NAMALWA (cell line): ENCODE results near the gene TRAF2.

ENCODE experiments used
- DNase-seq: peaks from one replicate; pipeline ENCODE4 v3.0.0-alpha.2; 2015; ENCODE audit warnings: low spot score

TRAF2 gene

GRCh38 chr9:136913701-136914438 lies 27.6 kb downstream of the TRAF2 start:
- DNase-seq = no peak

- DNase-seq = no peak
These were observed 29.5 kb downstream of the TRAF2 start for GRCh38 chr9:136915632-136916329.

GRCh38 chr9:136916330-136917184 lies 30.2 kb downstream of the TRAF2 start:
- no peak for DNase-seq

GRCh38 chr9:136917902-136918301 lies 31.6 kb downstream of the TRAF2 start:
- no peak for DNase-seq

- no peak for DNase-seq
These were observed 33.8 kb downstream of the TRAF2 start for GRCh38 chr9:136920069-136920468.

GRCh38 chr9:136920734-136921231 lies 34.5 kb downstream of the TRAF2 start:
- no peak for DNase-seq

- no peak for DNase-seq
These were observed 35.0 kb downstream of the TRAF2 start for GRCh38 chr9:136921307-136921706.

GRCh38 chr9:136921718-136922117 lies 35.4 kb downstream of the TRAF2 start:
- no peak for DNase-seq

GRCh38 chr9:136922540-136922939 lies 36.2 kb downstream of the TRAF2 start:
- no peak for DNase-seq

GRCh38 chr9:136923881-136924280 lies 37.6 kb downstream of the TRAF2 start:
- peak; percentile 25 for DNase-seq

- DNase-seq = no peak
These were observed 39.3 kb downstream of the TRAF2 start for GRCh38 chr9:136925414-136926153.

GRCh38 chr9:136926154-136926704 lies 39.9 kb downstream of the TRAF2 start:
- no peak for DNase-seq

GRCh38 chr9:136926749-136927148 lies 40.4 kb downstream of the TRAF2 start:
- no peak for DNase-seq

- DNase-seq = no peak
These were observed 41.3 kb downstream of the TRAF2 start for GRCh38 chr9:136927343-136928271.

GRCh38 chr9:136928591-136928990 lies 42.3 kb downstream of the TRAF2 start:
- peak; percentile 22 for DNase-seq

- no peak for DNase-seq
These were observed 43.7 kb downstream of the TRAF2 start for GRCh38 chr9:136930014-136930413.

- DNase-seq = no peak
These were observed 45.4 kb downstream of the TRAF2 start for GRCh38 chr9:136931611-136932130.

GRCh38 chr9:136934277-136934676 lies 48.0 kb downstream of the TRAF2 start:
- DNase-seq = no peak

GRCh38 chr9:136935651-136936050 lies 49.3 kb downstream of the TRAF2 start:
- no peak for DNase-seq

- DNase-seq = no peak
These were observed 50.4 kb downstream of the TRAF2 start for GRCh38 chr9:136936645-136937170.
